HepG2 (cell line): Measurements from ENCODE around the gene LDB2. TPM values are rescaled to one million over a fixed set of nuclear protein-coding genes. Genes with fewer than 3 reads are reported as not detected.
A peak's percentile ranks its signal among the peaks of the same experiment; 100 is the strongest.

Source experiments
- ATAC-seq: fragments of 200-7000 bp; cut with Tn5 transposase; 3 replicates; pipeline ENCODE4 v1.9.1; 2020; ENCODE audit warnings: mild to moderate bottlenecking, moderate library complexity
- BruUV-seq: library from RNA; stranded (reverse); fragments of 400-500 nt; replicated peaks from 2 replicates; lab custom pipeline; 2021; lab: Mats Ljungman, UMichigan
- CTCF ChIA-PET: fragments of 300-600 bp; formaldehyde crosslinking; extraction: SDS; loops from one replicate; lab custom pipeline; 2021; ENCODE audit warnings: low total read pairs, inconsistent platforms, low intra/inter-chr PET ratio; lab: Yijun Ruan, JAX
- POLR2A ChIA-PET: fragments of 350-600 bp; sonication (Branson Sonifier 250); formaldehyde crosslinking; loops from one replicate; lab custom pipeline; 2020; ENCODE audit warnings: antibody characterized with exemption, inconsistent platforms; lab: Yijun Ruan, JAX
- DNase-seq: peaks from one replicate; pipeline ENCODE4 v3.0.0-alpha.2; 2015; ENCODE audit warnings: low spot score
- FAIRE-seq: peaks from 3 replicates; lab custom pipeline; 2011; peaks lifted over from hg19 to GRCh38; lab: Jason Lieb, UNC
- H2AFZ ChIP-seq: one replicate; pipeline ENCODE4 v1.6.1; 2011; ENCODE audit warnings: low read length, inconsistent platforms
- H3K27ac ChIP-seq: fragments of 300-600 bp; 3 replicates; pipeline ENCODE4 v1.8.0; 2011; ENCODE audit warnings: mixed run types, mild to moderate bottlenecking, mixed read lengths, low read length, inconsistent platforms; ENCODE audit not compliant: insufficient read depth; ENCODE audit errors: extremely low read length
- H3K27me3 ChIP-seq, 2 experiments: fragments of 200-600 bp in 1 of 2; 2 replicates in 1 of 2; 3 replicates in 1 of 2; pipeline versions ENCODE4 v1.6.0 to v1.8.0; 2011; ENCODE audit warnings: low read length in 2 of 2, mild to moderate bottlenecking in 2 of 2, moderate library complexity in 2 of 2, inconsistent platforms in 1 of 2; ENCODE audit not compliant: insufficient read depth in 2 of 2, control insufficient read depth in 1 of 2
- H3K36me3 ChIP-seq, 2 experiments: fragments of 200-600 bp in 1 of 2; replicated peaks in 1 of 2; 2 replicates in 1 of 2; 3 replicates in 1 of 2; pipeline versions ENCODE4 v1.5.1 to v1.8.0; 2011; ENCODE audit warnings: low read length in 2 of 2, inconsistent platforms in 1 of 2; ENCODE audit not compliant: insufficient read depth in 2 of 2, control insufficient read depth in 1 of 2
- H3K4me1 ChIP-seq: 2 replicates; pipeline ENCODE4 v1.5.1; 2012; ENCODE audit warnings: low read length, inconsistent platforms; ENCODE audit not compliant: insufficient read depth
- H3K4me2 ChIP-seq: 2 replicates; pipeline ENCODE4 v1.6.0; 2011; ENCODE audit warnings: low read depth, low read length, inconsistent platforms
- H3K4me3 ChIP-seq, 3 experiments: fragments of 200-600 bp in 1 of 3; sonication (generic), shearing (Covaris generic) in 1 of 3; replicated peaks in 1 of 3; 2 replicates each; pipeline ENCODE4 v1.5.1; 2011 to 2016; ENCODE audit warnings: low read length in 3 of 3, inconsistent platforms in 2 of 3, low read depth in 2 of 3, mild to moderate bottlenecking in 2 of 3, control low read depth in 1 of 3, mixed read lengths in 1 of 3; ENCODE audit not compliant: insufficient read depth in 1 of 3
- H3K79me2 ChIP-seq: one replicate; pipeline ENCODE4 v1.6.1; 2011; ENCODE audit warnings: low read length, inconsistent platforms; ENCODE audit not compliant: insufficient read depth
- H3K9ac ChIP-seq: 2 replicates; pipeline ENCODE4 v1.6.0; 2011; ENCODE audit warnings: mild to moderate bottlenecking, low read depth, low read length, inconsistent platforms; ENCODE audit not compliant: insufficient read depth
- H3K9me3 ChIP-seq: 2 replicates; pipeline ENCODE4 v1.5.1; 2012; ENCODE audit warnings: mild to moderate bottlenecking, low read length
- H4K20me1 ChIP-seq: 2 replicates; pipeline ENCODE4 v1.6.0; 2011; ENCODE audit warnings: inconsistent platforms, mild to moderate bottlenecking, low read length, moderate library complexity; ENCODE audit not compliant: insufficient read depth
- NR1H2 ChIP-seq: sonication (generic); formaldehyde crosslinking; IDR thresholded peaks from 2 replicates; pipeline ENCODE4 v1.8.1; 2022; ENCODE audit warnings: low read depth, missing genetic modification reagents, borderline replicate concordance
- TP53 ChIP-seq: sonication (generic); formaldehyde crosslinking; conservative IDR thresholded peaks from 2 replicates; pipeline ENCODE4 v1.4.0; 2020; ENCODE audit warnings: missing genetic modification reagents
- ZFP41 ChIP-seq: sonication (generic); formaldehyde crosslinking; IDR thresholded peaks from 2 replicates; pipeline ENCODE4 v1.4.0; 2020; ENCODE audit warnings: mild to moderate bottlenecking, missing genetic modification reagents, borderline replicate concordance
- ZNF124 ChIP-seq: sonication (generic); formaldehyde crosslinking; IDR thresholded peaks from 2 replicates; pipeline ENCODE4 v1.4.0; 2020; ENCODE audit warnings: missing genetic modification reagents
- ZNF263 ChIP-seq: sonication (generic); formaldehyde crosslinking; IDR thresholded peaks from 2 replicates; pipeline ENCODE4 v1.4.0; 2020; ENCODE audit warnings: missing genetic modification reagents
- ZNF44 ChIP-seq: sonication (generic); formaldehyde crosslinking; IDR thresholded peaks from 2 replicates; pipeline ENCODE4 v1.5.1; 2020; ENCODE audit warnings: mild to moderate bottlenecking, missing genetic modification reagents
- ZNF790 ChIP-seq: sonication (generic); formaldehyde crosslinking; IDR thresholded peaks from 2 replicates; pipeline ENCODE4 v1.8.0; 2022; ENCODE audit warnings: missing genetic modification reagents, mild to moderate bottlenecking, borderline replicate concordance
- WGBS: methylation state at CpG from one replicate; pipeline ENCODE4 v1.1.6; 2017; ENCODE audit warnings: low lambda C conversion rate; 5-methylcytosine and 5-hydroxymethylcytosine counted together
- in situ Hi-C: cut with HindIII; loops from 2 replicates; pipeline ENCODE4 v1.10.0; 2017; ENCODE audit warnings: low pct_unique_long_range_greater_than_20kb; ENCODE audit not compliant: extremely low pct_ligation_motif_present
- intact Hi-C: fragments of 100-400 bp; cut with micrococcal nuclease; formaldehyde crosslinking; loops from one replicate; pipeline ENCODE4 v1.10.0; 2022; ENCODE audit not compliant: unreplicated experiment
- polyA plus RNA-seq, 8 experiments: library from polyadenylated mRNA; depleted of rRNA in 3 of 8; stranded (reverse) in 7 of 8; unstranded in 1 of 8; fragments of >200 nt; fragmentation: Illumina TruSeq in 4 of 8; extraction: Trizol in 4 of 8; gene quantifications; 2 replicates each; pipeline versions ENCODE4 v1.2.1 to v1.2.3, GENCODE V29; 2011 to 2016; ENCODE audit warnings: low read depth in 4 of 8, missing spikeins in 1 of 8, mixed read lengths in 1 of 8; ENCODE audit not compliant: insufficient read depth in 1 of 8
- total RNA-seq, 5 experiments: library from RNA; depleted of rRNA; stranded (reverse); fragments of >200 nt; fragmentation: Illumina TruSeq; extraction: Trizol; gene quantifications; 2 replicates each; pipeline ENCODE4 v1.2.3, GENCODE V29; 2016; ENCODE audit warnings: low read depth in 1 of 5
- TF ChIP-seq, protein P1 (sequence below), 2 experiments: sonication (generic) in 1 of 2; formaldehyde crosslinking in 1 of 2; IDR thresholded peaks; 2 replicates each; pipeline versions ENCODE4 v1.5.1 to v1.6.1; 2011 to 2020; ENCODE audit warnings: borderline replicate concordance in 1 of 2, low read depth in 1 of 2, low read length in 1 of 2, mild to moderate bottlenecking in 1 of 2, missing genetic modification reagents in 1 of 2, moderate library complexity in 1 of 2

The LDB2 gene
- total and polyA plus RNA-seq, 2 of the 13 experiments (the other 11 are each of a cell fraction or from before 2014, with no cell fraction given): not detected

DNA sequence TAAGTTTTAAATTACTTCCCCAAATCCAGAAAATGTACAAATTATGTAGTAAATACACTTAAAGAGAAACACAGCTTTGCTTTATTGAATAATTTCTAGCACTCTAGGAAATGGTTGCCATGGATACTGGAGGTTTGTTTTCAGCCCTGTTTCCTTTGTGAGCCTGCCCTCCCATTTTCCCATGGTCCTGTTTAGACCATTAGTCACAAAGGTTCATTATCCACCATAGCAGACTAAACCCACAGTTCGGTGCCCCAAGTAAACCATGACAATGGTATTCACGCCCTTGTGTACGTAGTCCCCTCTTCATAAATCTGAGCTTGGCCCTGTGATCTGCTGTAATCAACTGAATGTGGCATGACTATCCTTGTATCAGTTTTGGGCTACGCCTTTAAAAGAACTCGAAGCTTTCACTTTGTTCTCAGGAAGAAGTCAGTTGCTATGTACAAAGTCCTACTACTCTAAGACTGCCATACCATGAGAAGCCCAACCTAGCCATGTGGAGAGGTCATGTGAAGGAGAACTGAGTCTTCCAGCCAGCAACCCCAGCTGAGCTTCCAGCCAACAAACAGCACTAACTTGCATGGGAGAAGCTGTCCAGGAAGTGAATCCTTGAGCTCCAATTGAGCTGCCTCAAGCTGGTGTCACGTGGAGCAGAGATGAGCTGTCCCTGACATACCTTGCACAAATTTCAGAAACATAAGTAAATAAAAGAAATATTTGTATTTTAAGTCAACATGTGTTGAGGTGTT, 300.4 kb downstream of the LDB2 start:
- H3K79me2 ChIP-seq: no peaks in the 10 kb centered on the region
- H3K9me3 ChIP-seq: no peaks in the 10 kb centered on the region
- intact Hi-C loops (no loop called here), in situ Hi-C loops (no loop called here)
- no peaks in the 10 kb centered on the region for H4K20me1 ChIP-seq
- CTCF ChIA-PET: no interaction called here
- no peak for TF ChIP-seq ZNF790
- TF ChIP-seq ZNF44 (CRISPR knock-in tag): no peak
- no peak for TF ChIP-seq ZNF263 (CRISPR knock-in tag)
- TF ChIP-seq, protein P1, sequence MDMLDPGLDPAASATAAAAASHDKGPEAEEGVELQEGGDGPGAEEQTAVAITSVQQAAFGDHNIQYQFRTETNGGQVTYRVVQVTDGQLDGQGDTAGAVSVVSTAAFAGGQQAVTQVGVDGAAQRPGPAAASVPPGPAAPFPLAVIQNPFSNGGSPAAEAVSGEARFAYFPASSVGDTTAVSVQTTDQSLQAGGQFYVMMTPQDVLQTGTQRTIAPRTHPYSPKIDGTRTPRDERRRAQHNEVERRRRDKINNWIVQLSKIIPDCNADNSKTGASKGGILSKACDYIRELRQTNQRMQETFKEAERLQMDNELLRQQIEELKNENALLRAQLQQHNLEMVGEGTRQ (IDR thresholded peaks at IDR 0.05; ENCODE audit: low read depth, low read length): 0 out of 2 replicates have a peak, but pooled peaks have one; percentile 34
- TF ChIP-seq, protein P1 (CRISPR knock-in tag; IDR thresholded peaks at IDR 0.05; ENCODE audit: borderline replicate concordance): no peak; the same call in 1 of the 2 replicates
- TF ChIP-seq NR1H2: no peak
- no peak for TF ChIP-seq TP53 (CRISPR knock-in tag)
- TF ChIP-seq ZNF124: no peak
- no peak for TF ChIP-seq ZFP41 (CRISPR knock-in tag)
- H3K27me3 ChIP-seq: peaks cover 0 to 11% of the 10 kb centered on the region in 2 experiments; a peak in 1 of 5 replicates
- H3K36me3 ChIP-seq: no peaks in the 10 kb centered on the region
- no TSS peak for BruUV-seq
- no peak overlapping the region for H3K9ac ChIP-seq
- 2% methylated on average over 6 of the region's 6 CpGs for WGBS
- POLR2A ChIA-PET: no interaction called here
- no peak overlapping the region for H2AFZ ChIP-seq
- peaks cover 9% of the 10 kb centered on the region; the same call in 1 of the 2 replicates for H3K4me1 ChIP-seq
- FAIRE-seq (no peak), DNase-seq (peak; percentile 4), ATAC-seq (peak; percentile 42; the same call in 2 of the 3 replicates)
- peak overlapping the region; percentile 29 for H3K4me2 ChIP-seq
- no peak overlapping the region for H3K27ac ChIP-seq
- H3K4me3 ChIP-seq: no peak overlapping the region
